Measurements from ENCODE around the gene METTL26. TPM values are rescaled to one million over a fixed set of nuclear protein-coding genes. Genes with fewer than 3 reads are reported as not detected.

The METTL26 gene
- total and polyA plus RNA-seq, 9 of the 15 experiments (the other 6 are each of a cell fraction or from before 2014, with no cell fraction given): 7.3 to 262 (median 80.9) TPM

- TF ChIP-seq, protein P1, sequence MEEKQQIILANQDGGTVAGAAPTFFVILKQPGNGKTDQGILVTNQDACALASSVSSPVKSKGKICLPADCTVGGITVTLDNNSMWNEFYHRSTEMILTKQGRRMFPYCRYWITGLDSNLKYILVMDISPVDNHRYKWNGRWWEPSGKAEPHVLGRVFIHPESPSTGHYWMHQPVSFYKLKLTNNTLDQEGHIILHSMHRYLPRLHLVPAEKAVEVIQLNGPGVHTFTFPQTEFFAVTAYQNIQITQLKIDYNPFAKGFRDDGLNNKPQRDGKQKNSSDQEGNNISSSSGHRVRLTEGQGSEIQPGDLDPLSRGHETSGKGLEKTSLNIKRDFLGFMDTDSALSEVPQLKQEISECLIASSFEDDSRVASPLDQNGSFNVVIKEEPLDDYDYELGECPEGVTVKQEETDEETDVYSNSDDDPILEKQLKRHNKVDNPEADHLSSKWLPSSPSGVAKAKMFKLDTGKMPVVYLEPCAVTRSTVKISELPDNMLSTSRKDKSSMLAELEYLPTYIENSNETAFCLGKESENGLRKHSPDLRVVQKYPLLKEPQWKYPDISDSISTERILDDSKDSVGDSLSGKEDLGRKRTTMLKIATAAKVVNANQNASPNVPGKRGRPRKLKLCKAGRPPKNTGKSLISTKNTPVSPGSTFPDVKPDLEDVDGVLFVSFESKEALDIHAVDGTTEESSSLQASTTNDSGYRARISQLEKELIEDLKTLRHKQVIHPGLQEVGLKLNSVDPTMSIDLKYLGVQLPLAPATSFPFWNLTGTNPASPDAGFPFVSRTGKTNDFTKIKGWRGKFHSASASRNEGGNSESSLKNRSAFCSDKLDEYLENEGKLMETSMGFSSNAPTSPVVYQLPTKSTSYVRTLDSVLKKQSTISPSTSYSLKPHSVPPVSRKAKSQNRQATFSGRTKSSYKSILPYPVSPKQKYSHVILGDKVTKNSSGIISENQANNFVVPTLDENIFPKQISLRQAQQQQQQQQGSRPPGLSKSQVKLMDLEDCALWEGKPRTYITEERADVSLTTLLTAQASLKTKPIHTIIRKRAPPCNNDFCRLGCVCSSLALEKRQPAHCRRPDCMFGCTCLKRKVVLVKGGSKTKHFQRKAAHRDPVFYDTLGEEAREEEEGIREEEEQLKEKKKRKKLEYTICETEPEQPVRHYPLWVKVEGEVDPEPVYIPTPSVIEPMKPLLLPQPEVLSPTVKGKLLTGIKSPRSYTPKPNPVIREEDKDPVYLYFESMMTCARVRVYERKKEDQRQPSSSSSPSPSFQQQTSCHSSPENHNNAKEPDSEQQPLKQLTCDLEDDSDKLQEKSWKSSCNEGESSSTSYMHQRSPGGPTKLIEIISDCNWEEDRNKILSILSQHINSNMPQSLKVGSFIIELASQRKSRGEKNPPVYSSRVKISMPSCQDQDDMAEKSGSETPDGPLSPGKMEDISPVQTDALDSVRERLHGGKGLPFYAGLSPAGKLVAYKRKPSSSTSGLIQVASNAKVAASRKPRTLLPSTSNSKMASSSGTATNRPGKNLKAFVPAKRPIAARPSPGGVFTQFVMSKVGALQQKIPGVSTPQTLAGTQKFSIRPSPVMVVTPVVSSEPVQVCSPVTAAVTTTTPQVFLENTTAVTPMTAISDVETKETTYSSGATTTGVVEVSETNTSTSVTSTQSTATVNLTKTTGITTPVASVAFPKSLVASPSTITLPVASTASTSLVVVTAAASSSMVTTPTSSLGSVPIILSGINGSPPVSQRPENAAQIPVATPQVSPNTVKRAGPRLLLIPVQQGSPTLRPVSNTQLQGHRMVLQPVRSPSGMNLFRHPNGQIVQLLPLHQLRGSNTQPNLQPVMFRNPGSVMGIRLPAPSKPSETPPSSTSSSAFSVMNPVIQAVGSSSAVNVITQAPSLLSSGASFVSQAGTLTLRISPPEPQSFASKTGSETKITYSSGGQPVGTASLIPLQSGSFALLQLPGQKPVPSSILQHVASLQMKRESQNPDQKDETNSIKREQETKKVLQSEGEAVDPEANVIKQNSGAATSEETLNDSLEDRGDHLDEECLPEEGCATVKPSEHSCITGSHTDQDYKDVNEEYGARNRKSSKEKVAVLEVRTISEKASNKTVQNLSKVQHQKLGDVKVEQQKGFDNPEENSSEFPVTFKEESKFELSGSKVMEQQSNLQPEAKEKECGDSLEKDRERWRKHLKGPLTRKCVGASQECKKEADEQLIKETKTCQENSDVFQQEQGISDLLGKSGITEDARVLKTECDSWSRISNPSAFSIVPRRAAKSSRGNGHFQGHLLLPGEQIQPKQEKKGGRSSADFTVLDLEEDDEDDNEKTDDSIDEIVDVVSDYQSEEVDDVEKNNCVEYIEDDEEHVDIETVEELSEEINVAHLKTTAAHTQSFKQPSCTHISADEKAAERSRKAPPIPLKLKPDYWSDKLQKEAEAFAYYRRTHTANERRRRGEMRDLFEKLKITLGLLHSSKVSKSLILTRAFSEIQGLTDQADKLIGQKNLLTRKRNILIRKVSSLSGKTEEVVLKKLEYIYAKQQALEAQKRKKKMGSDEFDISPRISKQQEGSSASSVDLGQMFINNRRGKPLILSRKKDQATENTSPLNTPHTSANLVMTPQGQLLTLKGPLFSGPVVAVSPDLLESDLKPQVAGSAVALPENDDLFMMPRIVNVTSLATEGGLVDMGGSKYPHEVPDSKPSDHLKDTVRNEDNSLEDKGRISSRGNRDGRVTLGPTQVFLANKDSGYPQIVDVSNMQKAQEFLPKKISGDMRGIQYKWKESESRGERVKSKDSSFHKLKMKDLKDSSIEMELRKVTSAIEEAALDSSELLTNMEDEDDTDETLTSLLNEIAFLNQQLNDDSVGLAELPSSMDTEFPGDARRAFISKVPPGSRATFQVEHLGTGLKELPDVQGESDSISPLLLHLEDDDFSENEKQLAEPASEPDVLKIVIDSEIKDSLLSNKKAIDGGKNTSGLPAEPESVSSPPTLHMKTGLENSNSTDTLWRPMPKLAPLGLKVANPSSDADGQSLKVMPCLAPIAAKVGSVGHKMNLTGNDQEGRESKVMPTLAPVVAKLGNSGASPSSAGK (IDR thresholded peaks at IDR 0.05): no peak
- TF ChIP-seq PHB2 (IDR thresholded peaks at IDR 0.05; ENCODE audit: low read depth) (no peak), ZNF699 (CRISPR knock-in tag; IDR thresholded peaks at IDR 0.05; ENCODE audit: insufficient replicate concordance) (no peak), NBN (IDR thresholded peaks at IDR 0.05; ENCODE audit: low read depth) (no peak), ZBTB8A (IDR thresholded peaks at IDR 0.05; ENCODE audit: partially characterized antibody) (no peak), SREBF2 (CRISPR knock-in tag; IDR thresholded peaks at IDR 0.05) (no peak), POLR3A (IDR thresholded peaks at IDR 0.05; ENCODE audit: borderline replicate concordance, extremely low read depth, insufficient read depth, insufficient read length) (no peak), KDM1A (IDR thresholded peaks at IDR 0.05) (no peak), DIDO1 (tag; IDR thresholded peaks at IDR 0.05; ENCODE audit: low read depth) (no peak)
- TF ChIP-seq, protein P2, sequence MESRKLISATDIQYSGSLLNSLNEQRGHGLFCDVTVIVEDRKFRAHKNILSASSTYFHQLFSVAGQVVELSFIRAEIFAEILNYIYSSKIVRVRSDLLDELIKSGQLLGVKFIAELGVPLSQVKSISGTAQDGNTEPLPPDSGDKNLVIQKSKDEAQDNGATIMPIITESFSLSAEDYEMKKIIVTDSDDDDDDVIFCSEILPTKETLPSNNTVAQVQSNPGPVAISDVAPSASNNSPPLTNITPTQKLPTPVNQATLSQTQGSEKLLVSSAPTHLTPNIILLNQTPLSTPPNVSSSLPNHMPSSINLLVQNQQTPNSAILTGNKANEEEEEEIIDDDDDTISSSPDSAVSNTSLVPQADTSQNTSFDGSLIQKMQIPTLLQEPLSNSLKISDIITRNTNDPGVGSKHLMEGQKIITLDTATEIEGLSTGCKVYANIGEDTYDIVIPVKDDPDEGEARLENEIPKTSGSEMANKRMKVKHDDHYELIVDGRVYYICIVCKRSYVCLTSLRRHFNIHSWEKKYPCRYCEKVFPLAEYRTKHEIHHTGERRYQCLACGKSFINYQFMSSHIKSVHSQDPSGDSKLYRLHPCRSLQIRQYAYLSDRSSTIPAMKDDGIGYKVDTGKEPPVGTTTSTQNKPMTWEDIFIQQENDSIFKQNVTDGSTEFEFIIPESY (CRISPR knock-in tag; IDR thresholded peaks at IDR 0.05): peak; percentile 49; the same call in 1 of the 2 replicates
- TF ChIP-seq, protein P3, sequence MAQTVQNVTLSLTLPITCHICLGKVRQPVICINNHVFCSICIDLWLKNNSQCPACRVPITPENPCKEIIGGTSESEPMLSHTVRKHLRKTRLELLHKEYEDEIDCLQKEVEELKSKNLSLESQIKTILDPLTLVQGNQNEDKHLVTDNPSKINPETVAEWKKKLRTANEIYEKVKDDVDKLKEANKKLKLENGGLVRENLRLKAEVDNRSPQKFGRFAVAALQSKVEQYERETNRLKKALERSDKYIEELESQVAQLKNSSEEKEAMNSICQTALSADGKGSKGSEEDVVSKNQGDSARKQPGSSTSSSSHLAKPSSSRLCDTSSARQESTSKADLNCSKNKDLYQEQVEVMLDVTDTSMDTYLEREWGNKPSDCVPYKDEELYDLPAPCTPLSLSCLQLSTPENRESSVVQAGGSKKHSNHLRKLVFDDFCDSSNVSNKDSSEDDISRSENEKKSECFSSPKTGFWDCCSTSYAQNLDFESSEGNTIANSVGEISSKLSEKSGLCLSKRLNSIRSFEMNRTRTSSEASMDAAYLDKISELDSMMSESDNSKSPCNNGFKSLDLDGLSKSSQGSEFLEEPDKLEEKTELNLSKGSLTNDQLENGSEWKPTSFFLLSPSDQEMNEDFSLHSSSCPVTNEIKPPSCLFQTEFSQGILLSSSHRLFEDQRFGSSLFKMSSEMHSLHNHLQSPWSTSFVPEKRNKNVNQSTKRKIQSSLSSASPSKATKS (CRISPR knock-in tag; IDR thresholded peaks at IDR 0.05): no peak
These were observed 50.8 kb downstream of the METTL26 start (continued) for GRCh38 chr16:585351-585750.
